ENCODE data around the gene SHE.
"Not testable (repeated sequence)": the region's sequence is repeated elsewhere in the genome, so short reads cannot be mapped to it uniquely, and the experiment has no call there.

SHE gene

GRCh38 chr1:154514066-154514553 lies 11.9 kb upstream of the SHE start:
- DNase-seq (ENCODE audit: low read depth), result no peak

- no peak for DNase-seq (ENCODE audit: low read depth)
Measured at GRCh38 chr1:154512760-154513159, 10.5 kb upstream of the SHE start.

- DNase-seq (ENCODE audit: low read depth), result no peak
Measured at GRCh38 chr1:154503898-154504297, 1.7 kb upstream of the SHE start.

GRCh38 chr1:154502744-154503115 lies 518 bp upstream of the SHE start:
- no peak for DNase-seq (ENCODE audit: low read depth)

GRCh38 chr1:154501423-154502065 lies 668 bp downstream of the SHE start:
- DNase-seq (ENCODE audit: low read depth), result no peak

GRCh38 chr1:154500533-154500932 lies 1.7 kb downstream of the SHE start:
- DNase-seq (ENCODE audit: low read depth), result no peak

- no peak for DNase-seq (ENCODE audit: low read depth)
Measured at GRCh38 chr1:154499446-154499845, 2.8 kb downstream of the SHE start.

GRCh38 chr1:154497026-154497806 lies 5.0 kb downstream of the SHE start:
- DNase-seq (ENCODE audit: low read depth), result no peak

- no peak for DNase-seq (ENCODE audit: low read depth)
Measured at GRCh38 chr1:154496383-154496782, 5.8 kb downstream of the SHE start.

GRCh38 chr1:154495496-154496273 lies 6.5 kb downstream of the SHE start:
- no peak for DNase-seq (ENCODE audit: low read depth)

GRCh38 chr1:154493276-154493675 lies 8.9 kb downstream of the SHE start:
- DNase-seq (ENCODE audit: low read depth), result no peak

- no peak for DNase-seq (ENCODE audit: low read depth)
Measured at GRCh38 chr1:154492115-154492514, 10.1 kb downstream of the SHE start.

GRCh38 chr1:154490317-154490716 lies 11.9 kb downstream of the SHE start:
- DNase-seq (ENCODE audit: low read depth), result no peak

GRCh38 chr1:154489695-154490274 lies 12.4 kb downstream of the SHE start:
- DNase-seq (ENCODE audit: low read depth), result no peak

GRCh38 chr1:154488922-154489321 lies 13.3 kb downstream of the SHE start:
- DNase-seq (ENCODE audit: low read depth), result no peak

- not testable (repeated sequence) for DNase-seq (ENCODE audit: low read depth)
Measured at GRCh38 chr1:154486756-154487155, 15.5 kb downstream of the SHE start.

- no peak for DNase-seq (ENCODE audit: low read depth)
Measured at GRCh38 chr1:154485910-154486496, 16.2 kb downstream of the SHE start.

GRCh38 chr1:154485106-154485505 lies 17.1 kb downstream of the SHE start:
- no peak for DNase-seq (ENCODE audit: low read depth)

- DNase-seq (ENCODE audit: low read depth), result no peak
Measured at GRCh38 chr1:154483941-154484803, 18.0 kb downstream of the SHE start.

GRCh38 chr1:154481053-154481452 lies 21.2 kb downstream of the SHE start:
- no peak for DNase-seq (ENCODE audit: low read depth)

All from activated T-cell treated with anti-CD3 and anti-CD28 coated beads for 24 hours (primary cell).